Head of caudate nucleus (tissue), 42 donors: ENCODE data around the gene CPNE9.

Source experiments
- DNase-seq, 42 donors: peaks; one replicate each; pipeline versions ENCODE4 v3.0.0 to v3.0.0-alpha.2; 2020 to 2021; ENCODE audit warnings: mixed read lengths in 7 of 42
- intact Hi-C: fragments of 100-400 bp; cut with DNase I; formaldehyde crosslinking; loops from one replicate; pipeline ENCODE4 v1.15.0; 2022

The CPNE9 gene

GRCh38 chr3:9704347-9705322 is 1.0 kb downstream of the CPNE9 start:
- peak in 15 of 42 donors; percentile 12 to 58 (median 34) for DNase-seq
- intact Hi-C loops = no loop called here

- DNase-seq = peak in 2 of 42 donors; percentile 26 to 36
- intact Hi-C loops = no loop called here
Observed at GRCh38 chr3:9710174-9710739, 6.6 kb downstream of the CPNE9 start.

- intact Hi-C loops = no loop called here
- DNase-seq = no peak
Observed at GRCh38 chr3:9712415-9712814, 8.8 kb downstream of the CPNE9 start.

- intact Hi-C loops = no loop called here
- no peak for DNase-seq
Observed at GRCh38 chr3:9713142-9713541, 9.5 kb downstream of the CPNE9 start.

GRCh38 chr3:9715136-9715535 is 11.5 kb downstream of the CPNE9 start:
- DNase-seq = no peak
- intact Hi-C loops = no loop called here

- intact Hi-C loops = no loop called here
- peak in 36 of 42 donors; percentile 21 to 82 (median 52) for DNase-seq
Observed at GRCh38 chr3:9715764-9716437, 12.3 kb downstream of the CPNE9 start.

- intact Hi-C loops = no loop called here
- no peak for DNase-seq
Observed at GRCh38 chr3:9716801-9717555, 13.3 kb downstream of the CPNE9 start.

GRCh38 chr3:9717563-9717962 is 13.9 kb downstream of the CPNE9 start:
- no peak for DNase-seq
- intact Hi-C loops = no loop called here

- no peak for DNase-seq
- intact Hi-C loops = no loop called here
Observed at GRCh38 chr3:9718118-9718517, 14.5 kb downstream of the CPNE9 start.

GRCh38 chr3:9721015-9721699 is 17.5 kb downstream of the CPNE9 start:
- intact Hi-C loops = no loop called here
- DNase-seq = peak in 10 of 42 donors; percentile 11 to 51 (median 32)

GRCh38 chr3:9721700-9722060 is 18.0 kb downstream of the CPNE9 start:
- DNase-seq = no peak
- intact Hi-C loops = no loop called here

- intact Hi-C loops = no loop called here
Observed at GRCh38 chr3:9725775-9726515, 22.3 kb downstream of the CPNE9 start.

GRCh38 chr3:9727041-9727595 is 23.5 kb downstream of the CPNE9 start:
- intact Hi-C loops = no loop called here

More at GRCh38 chr3:9725775-9726515, 22.3 kb downstream of the CPNE9 start:
- no peak for DNase-seq

GRCh38 chr3:9727743-9728142 is 24.1 kb downstream of the CPNE9 start:
- intact Hi-C loops = no loop called here
- peak in 2 of 42 donors; percentile 34 to 55 for DNase-seq

More at GRCh38 chr3:9727041-9727595, 23.5 kb downstream of the CPNE9 start:
- no peak for DNase-seq

- intact Hi-C loops = no loop called here
- DNase-seq = no peak
Observed at GRCh38 chr3:9729419-9729818, 25.8 kb downstream of the CPNE9 start.

GRCh38 chr3:9730657-9731205 is 27.1 kb downstream of the CPNE9 start:
- intact Hi-C loops = loop anchor here (2.0 to 5.0 kb wide), 2 partner anchors 18 to 62 kb away; partner anchors contain the start of genes ARPC4, OGG1 and TADA3
- no peak for DNase-seq
